GM13977 (cell line): ENCODE results near the gene NDUFAF2.

Source experiments
- DNase-seq: peaks from one replicate; pipeline ENCODE4 v3.0.0; 2012; ENCODE audit warnings: low spot score
- in situ Hi-C: fragments of 300-500 bp; cut with MboI; formaldehyde crosslinking; loops from one replicate; pipeline ENCODE4 v1.12.0; 2022; ENCODE audit warnings: low sequenced_read_pairs, low pct_unique_long_range_greater_than_20kb, mixed read lengths, inconsistent platforms; ENCODE audit not compliant: unreplicated experiment
- TF ChIP-seq, protein P1 (sequence below): IDR thresholded peaks from 2 replicates; pipeline ENCODE4 v1.5.1; 2012; ENCODE audit warnings: mild to moderate bottlenecking, control low read depth; ENCODE audit not compliant: insufficient read depth; ENCODE audit errors: extremely low read depth, missing control alignments

NDUFAF2 gene

DNA sequence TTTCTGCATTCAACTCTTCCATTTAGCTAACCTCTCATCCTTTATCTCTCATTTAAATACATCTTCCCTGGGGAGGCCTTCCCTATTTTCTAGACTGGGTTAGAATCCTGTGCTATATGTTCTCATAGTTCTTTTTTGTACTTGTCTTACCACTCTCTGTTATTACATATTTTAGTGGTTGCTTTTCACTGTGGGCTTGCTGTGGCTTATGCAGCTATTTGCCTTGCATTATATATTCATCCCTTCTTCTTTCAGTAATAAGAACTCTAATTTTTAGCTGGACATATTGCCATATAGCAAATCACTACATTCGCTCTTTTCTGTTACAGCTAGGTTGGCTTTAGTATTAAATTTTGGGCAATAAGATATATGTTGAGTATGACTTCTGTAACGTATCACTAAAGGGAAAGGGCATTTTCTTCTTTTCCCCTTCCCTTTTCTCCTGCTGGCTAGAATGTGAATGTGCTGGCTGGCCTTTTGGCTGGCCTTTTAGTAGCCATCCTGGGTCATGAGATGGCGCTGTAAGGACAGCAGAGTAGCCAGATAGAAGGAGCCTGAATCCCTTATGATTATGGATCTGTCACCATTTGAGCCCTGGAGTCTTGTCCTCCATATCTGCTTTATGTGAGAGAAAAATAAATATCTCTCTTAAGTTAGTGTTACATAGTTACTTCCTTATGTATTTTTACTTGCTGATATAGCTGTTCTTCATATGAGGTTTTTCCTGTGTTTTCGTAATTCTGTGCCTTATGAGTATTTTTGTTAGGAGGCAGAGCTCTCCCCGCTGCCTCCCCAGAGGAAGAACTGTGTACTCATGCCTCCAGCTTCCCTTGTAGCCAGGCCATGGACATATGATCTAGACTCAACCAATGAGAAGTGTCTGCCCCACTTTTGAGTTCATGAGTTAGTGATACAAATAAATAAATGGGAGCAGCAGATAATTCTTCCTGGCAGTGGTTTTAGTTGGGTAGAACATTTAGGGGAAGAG lies 65.8 kb downstream of the NDUFAF2 start:
- DNase-seq: no peak
- TF ChIP-seq, protein P1, sequence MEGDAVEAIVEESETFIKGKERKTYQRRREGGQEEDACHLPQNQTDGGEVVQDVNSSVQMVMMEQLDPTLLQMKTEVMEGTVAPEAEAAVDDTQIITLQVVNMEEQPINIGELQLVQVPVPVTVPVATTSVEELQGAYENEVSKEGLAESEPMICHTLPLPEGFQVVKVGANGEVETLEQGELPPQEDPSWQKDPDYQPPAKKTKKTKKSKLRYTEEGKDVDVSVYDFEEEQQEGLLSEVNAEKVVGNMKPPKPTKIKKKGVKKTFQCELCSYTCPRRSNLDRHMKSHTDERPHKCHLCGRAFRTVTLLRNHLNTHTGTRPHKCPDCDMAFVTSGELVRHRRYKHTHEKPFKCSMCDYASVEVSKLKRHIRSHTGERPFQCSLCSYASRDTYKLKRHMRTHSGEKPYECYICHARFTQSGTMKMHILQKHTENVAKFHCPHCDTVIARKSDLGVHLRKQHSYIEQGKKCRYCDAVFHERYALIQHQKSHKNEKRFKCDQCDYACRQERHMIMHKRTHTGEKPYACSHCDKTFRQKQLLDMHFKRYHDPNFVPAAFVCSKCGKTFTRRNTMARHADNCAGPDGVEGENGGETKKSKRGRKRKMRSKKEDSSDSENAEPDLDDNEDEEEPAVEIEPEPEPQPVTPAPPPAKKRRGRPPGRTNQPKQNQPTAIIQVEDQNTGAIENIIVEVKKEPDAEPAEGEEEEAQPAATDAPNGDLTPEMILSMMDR: no peak
- in situ Hi-C loops: no loop called here

DNA sequence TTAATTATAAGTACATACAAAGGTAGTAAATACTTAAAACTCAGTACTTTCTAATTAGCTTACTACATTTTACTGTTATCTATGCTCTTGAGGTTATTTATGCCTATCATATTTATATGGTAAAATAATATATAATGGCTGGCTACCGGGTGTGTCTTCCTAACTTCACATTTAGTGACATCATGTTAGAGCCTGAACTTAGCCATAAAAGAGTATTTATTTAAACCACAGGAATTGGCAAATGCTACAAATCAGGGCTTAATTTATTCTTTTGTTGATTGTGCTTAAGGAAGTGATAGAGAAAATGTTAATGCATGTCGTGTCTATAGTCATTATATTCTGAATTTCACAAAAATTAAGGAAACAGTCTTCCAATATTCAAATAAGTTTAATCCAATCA lies 73.1 kb downstream of the NDUFAF2 start:
- no peak for DNase-seq
- TF ChIP-seq, protein P1: no peak
- in situ Hi-C loops: no loop called here

DNA sequence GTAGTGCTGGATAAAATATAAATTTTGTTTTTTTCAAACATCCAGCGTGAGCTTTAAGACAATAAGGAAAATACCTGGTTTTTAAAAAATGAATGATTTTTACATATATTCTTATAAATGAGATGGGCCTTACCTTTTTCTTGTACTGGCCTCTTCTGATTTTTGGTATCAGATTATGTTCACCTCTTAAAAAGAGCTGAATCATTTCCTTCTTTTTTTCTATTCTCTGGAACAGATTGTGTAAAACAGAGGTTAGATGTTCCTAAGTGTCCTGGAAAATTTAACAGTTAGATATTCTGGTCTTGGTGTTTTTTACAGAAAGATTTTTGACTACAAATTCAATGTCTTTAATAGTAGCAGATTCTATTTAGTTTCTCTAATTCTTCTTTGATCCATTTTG lies 74.6 kb downstream of the NDUFAF2 start:
- no peak for DNase-seq
- TF ChIP-seq, protein P1: no peak
- in situ Hi-C loops: no loop called here

DNA sequence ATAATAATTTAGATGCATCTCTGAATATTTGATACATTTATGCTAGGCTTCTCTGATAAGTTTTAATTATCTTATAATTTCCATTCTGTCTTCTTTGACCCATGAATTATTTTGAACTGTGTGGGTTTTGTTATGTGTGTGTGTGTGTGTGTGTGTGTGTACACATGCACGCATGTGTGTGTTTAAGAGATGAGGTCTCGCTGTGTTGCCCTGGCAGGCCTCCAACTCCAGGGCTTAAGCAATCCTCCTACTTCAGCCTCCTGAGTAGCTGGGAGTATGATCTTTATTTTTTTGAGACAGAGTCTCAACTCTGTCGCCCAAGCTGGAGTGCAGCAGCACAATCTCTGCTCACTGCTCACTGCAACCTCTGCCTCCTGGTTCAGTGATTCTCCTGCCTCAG lies 75.4 kb downstream of the NDUFAF2 start:
- TF ChIP-seq, protein P1: no peak
- DNase-seq: no peak
- in situ Hi-C loops: no loop called here

DNA sequence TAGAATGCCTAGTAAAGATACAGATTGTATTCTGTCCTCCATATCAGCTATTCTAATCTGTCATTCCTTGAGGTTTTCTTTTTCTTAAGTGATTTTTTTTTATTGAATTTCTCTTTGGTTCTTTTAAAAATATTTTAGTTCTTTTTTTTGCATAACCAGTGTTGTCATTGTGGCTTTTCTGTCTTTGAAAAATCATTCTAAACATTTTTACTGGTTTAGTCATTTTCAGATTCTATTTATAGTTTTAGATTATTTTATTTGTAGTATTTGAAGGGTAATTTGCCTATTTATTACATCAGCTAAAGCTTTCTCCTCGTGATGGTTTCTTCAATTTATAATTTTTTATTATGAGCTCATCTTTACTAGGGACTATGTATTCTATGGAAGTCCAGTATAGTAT lies 78.1 kb downstream of the NDUFAF2 start:
- TF ChIP-seq, protein P1: no peak
- no peak for DNase-seq
- in situ Hi-C loops: no loop called here

DNA sequence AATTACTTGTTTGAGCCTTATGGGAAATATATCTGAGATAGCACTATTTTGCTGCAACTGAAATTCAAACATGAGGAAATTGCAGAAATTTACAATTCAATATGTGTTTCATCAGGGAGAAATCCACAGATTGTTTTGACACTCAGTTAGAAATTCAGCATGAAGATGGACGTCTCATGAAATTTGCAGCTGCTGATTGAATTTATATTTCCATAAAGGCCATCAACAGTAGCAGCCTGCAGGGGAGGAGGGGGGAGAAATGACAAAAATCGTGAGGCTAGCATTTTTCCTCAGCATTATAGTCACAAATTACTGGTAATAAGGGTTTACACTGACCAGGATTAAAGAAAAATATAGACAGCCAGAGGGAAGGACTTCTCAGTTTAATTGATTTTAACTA lies 81.0 kb downstream of the NDUFAF2 start:
- in situ Hi-C loops: no loop called here
- no peak for DNase-seq
- TF ChIP-seq, protein P1: no peak
